A673 (cell line): ENCODE data around the gene ANTKMT. TPM values are rescaled to one million over a fixed set of nuclear protein-coding genes. Genes with fewer than 3 reads are reported as not detected.

Source experiments
- Bru-seq: library from RNA; stranded (reverse); fragments of 400-500 nt; gene quantifications from one replicate; lab custom pipeline; 2021; lab: Mats Ljungman, UMichigan
- BruChase-seq, 2 experiments: library from RNA; stranded (reverse); fragments of 400-500 nt; gene quantifications; one replicate each; lab custom pipeline; 2021; lab: Mats Ljungman, UMichigan
- BruUV-seq: library from RNA; stranded (reverse); fragments of 400-500 nt; replicated peaks from 2 replicates; lab custom pipeline; 2021; lab: Mats Ljungman, UMichigan
- CTCF ChIA-PET: fragments of 300-600 bp; sonication (Branson Sonifier 250); formaldehyde crosslinking; loops from one replicate; lab custom pipeline; 2022; ENCODE audit warnings: antibody characterized with exemption; lab: Charles Lee
- POLR2A ChIA-PET: fragments of 300-600 bp; sonication (Branson Sonifier 250); formaldehyde crosslinking; loops from one replicate; lab custom pipeline; 2022; ENCODE audit warnings: antibody characterized with exemption; ENCODE audit not compliant: low non-redundant PET; lab: Charles Lee
- DNase-seq: peaks from one replicate; pipeline ENCODE4 v3.0.0-alpha.2; 2015; ENCODE audit warnings: low spot score
- H3K27ac ChIP-seq: fragments of 200-600 bp; sonication (generic); 2 replicates; pipeline ENCODE4 v1.5.1; 2016; ENCODE audit warnings: mixed run types, low read depth, mild to moderate bottlenecking, mixed read lengths, antibody characterized with exemption, low read length; ENCODE audit not compliant: poor library complexity, severe bottlenecking
- H3K27me3 ChIP-seq: fragments of 200-600 bp; sonication (generic); replicated peaks from 2 replicates; pipeline ENCODE4 v1.6.1; 2017; ENCODE audit warnings: mixed run types, low read depth, mild to moderate bottlenecking, mixed read lengths, antibody characterized with exemption, low read length; ENCODE audit not compliant: insufficient read depth, poor library complexity
- H3K36me3 ChIP-seq: fragments of 200-600 bp; sonication (generic); 2 replicates; pipeline ENCODE4 v1.6.1; 2016; ENCODE audit warnings: mixed run types, mild to moderate bottlenecking, mixed read lengths, antibody characterized with exemption, low read length; ENCODE audit not compliant: insufficient read depth, poor library complexity, severe bottlenecking
- H3K4me1 ChIP-seq: fragments of 200-600 bp; sonication (generic); 2 replicates; pipeline ENCODE4 v1.6.1; 2017; ENCODE audit warnings: mixed run types, mild to moderate bottlenecking, mixed read lengths, antibody characterized with exemption, low read length; ENCODE audit not compliant: insufficient read depth, poor library complexity, severe bottlenecking
- H3K4me3 ChIP-seq: fragments of 200-600 bp; sonication (generic); 2 replicates; pipeline ENCODE4 v1.5.1; 2016; ENCODE audit warnings: low read depth, mixed run types, mild to moderate bottlenecking, mixed read lengths, low read length; ENCODE audit not compliant: poor library complexity, severe bottlenecking
- H3K9me3 ChIP-seq: fragments of 200-600 bp; sonication (generic); 2 replicates; pipeline ENCODE4 v1.6.1; 2016; ENCODE audit warnings: mixed run types, low read depth, mild to moderate bottlenecking, mixed read lengths, antibody characterized with exemption, low read length; ENCODE audit not compliant: poor library complexity, severe bottlenecking
- EZH2 ChIP-seq: fragments of 200-600 bp; sonication (generic); IDR thresholded peaks from 2 replicates; pipeline ENCODE4 v1.6.1; 2017; ENCODE audit warnings: borderline replicate concordance, low read depth, mild to moderate bottlenecking, mixed read lengths, antibody characterized with exemption, low read length; ENCODE audit not compliant: poor library complexity, severe bottlenecking
- intact Hi-C: fragments of 100-400 bp; cut with micrococcal nuclease; formaldehyde crosslinking; loops from one replicate; pipeline ENCODE4 v1.10.0; 2022; ENCODE audit not compliant: unreplicated experiment
- long read RNA-seq: library from polyadenylated mRNA; stranded (forward); transcript quantifications from one replicate; pipeline ENCODE4 v2.0.0, GENCODE V29; 2022
- total RNA-seq: library from RNA; stranded (reverse); gene quantifications from 2 replicates; pipeline ENCODE4 v1.2.3, GENCODE V29; 2021
- TF ChIP-seq, protein P1 (sequence below): fragments of 300-800, 200-600 bp; sonication (generic); conservative IDR thresholded peaks from 2 replicates; pipeline ENCODE4 v1.5.1; 2017; ENCODE audit warnings: low read depth, mild to moderate bottlenecking, antibody characterized with exemption, low read length, moderate library complexity, mixed read lengths

Gene ANTKMT, protein sequence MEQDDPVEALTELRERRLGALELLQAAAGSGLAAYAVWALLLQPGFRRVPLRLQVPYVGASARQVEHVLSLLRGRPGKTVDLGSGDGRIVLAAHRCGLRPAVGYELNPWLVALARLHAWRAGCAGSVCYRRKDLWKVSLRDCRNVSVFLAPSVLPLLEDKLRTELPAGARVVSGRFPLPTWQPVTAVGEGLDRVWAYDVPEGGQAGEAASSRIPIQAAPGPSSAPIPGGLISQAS
- total RNA-seq (21.2 and 26.0 TPM in 2 replicates), Bru-seq, nascent RNA (percentile 41 among the genes with signal in this experiment), BruChase-seq, experiment 1, labeled RNA remaining after a 2-hour chase (percentile 47 among the genes with signal in this experiment), BruChase-seq, experiment 2, labeled RNA remaining after a 6-hour chase (percentile 43 among the genes with signal in this experiment)
- long read RNA-seq, transcript FAM173A-207 (5 exons, 1,052 nt): major isoform, 21 of 38 reads
- long read RNA-seq, partial matches to known transcripts: 7 of 38 reads
- long read RNA-seq, other reads (novel, unspliced or antisense): 4 of 38 reads

DNA sequence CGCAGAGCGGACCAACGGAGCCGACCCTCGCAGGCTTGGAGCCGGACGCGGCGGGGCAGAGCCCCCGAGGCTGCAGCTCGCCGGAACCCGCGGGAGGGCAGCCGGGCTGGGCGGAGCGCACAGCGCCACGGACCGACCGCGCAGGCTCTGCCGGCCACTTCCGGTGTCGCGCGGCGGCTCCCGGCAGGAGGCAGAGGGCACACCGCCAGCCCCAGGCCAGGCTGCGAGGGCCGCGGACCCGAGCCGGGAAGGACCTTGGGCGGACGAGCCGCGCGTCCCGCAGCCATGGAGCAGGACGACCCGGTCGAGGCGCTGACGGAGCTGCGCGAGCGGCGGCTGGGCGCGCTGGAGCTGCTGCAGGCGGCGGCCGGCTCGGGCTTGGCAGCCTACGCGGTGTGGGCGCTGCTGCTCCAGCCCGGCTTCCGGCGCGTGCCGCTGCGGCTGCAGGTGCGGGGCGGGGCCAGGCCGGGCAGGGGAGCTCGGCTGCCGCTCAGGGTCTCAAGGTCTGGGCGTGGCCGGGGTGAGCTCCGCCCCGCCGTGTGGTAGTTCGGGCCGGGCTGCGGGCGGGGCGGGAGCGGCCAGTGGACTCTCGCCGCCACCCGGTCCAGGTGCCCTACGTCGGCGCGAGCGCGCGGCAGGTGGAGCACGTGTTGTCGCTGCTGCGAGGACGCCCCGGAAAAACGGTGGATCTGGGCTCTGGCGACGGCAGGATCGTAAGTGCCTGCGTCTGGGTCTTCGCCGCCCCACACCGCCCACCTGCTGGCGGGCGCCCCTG is at the start of gene ANTKMT:
Gene ANTKMT, plus strand, starts transcription at position 157 of the 775 bp plus-strand sequence. Its CDS starts 129 bp downstream, at position 286.
- DNase-seq: peak; percentile 90
- CTCF ChIA-PET: interaction anchor here (0.6 to 1.9 kb wide), 3 partner anchors 9 to 35 kb away, joined by 3 to 8 read pairs (median 4); no protein-coding TSS in a partner anchor
- no TSS peak for BruUV-seq
- no peaks in the 10 kb centered on the region for H3K36me3 ChIP-seq
- peak within 1 kb of the TSS; percentile 69 for H3K4me3 ChIP-seq
- POLR2A ChIA-PET: no interaction called here
- no peaks in the 10 kb centered on the region for H3K9me3 ChIP-seq
- TF ChIP-seq, protein P1, sequence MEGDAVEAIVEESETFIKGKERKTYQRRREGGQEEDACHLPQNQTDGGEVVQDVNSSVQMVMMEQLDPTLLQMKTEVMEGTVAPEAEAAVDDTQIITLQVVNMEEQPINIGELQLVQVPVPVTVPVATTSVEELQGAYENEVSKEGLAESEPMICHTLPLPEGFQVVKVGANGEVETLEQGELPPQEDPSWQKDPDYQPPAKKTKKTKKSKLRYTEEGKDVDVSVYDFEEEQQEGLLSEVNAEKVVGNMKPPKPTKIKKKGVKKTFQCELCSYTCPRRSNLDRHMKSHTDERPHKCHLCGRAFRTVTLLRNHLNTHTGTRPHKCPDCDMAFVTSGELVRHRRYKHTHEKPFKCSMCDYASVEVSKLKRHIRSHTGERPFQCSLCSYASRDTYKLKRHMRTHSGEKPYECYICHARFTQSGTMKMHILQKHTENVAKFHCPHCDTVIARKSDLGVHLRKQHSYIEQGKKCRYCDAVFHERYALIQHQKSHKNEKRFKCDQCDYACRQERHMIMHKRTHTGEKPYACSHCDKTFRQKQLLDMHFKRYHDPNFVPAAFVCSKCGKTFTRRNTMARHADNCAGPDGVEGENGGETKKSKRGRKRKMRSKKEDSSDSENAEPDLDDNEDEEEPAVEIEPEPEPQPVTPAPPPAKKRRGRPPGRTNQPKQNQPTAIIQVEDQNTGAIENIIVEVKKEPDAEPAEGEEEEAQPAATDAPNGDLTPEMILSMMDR: no peak
- no peak for TF ChIP-seq EZH2
- intact Hi-C loops: no loop called here
- peak within 1 kb of the TSS; percentile 83 for H3K27ac ChIP-seq
- peaks cover 20% of the 10 kb centered on the region for H3K27me3 ChIP-seq
- peaks cover 8% of the 10 kb centered on the region for H3K4me1 ChIP-seq

DNA sequence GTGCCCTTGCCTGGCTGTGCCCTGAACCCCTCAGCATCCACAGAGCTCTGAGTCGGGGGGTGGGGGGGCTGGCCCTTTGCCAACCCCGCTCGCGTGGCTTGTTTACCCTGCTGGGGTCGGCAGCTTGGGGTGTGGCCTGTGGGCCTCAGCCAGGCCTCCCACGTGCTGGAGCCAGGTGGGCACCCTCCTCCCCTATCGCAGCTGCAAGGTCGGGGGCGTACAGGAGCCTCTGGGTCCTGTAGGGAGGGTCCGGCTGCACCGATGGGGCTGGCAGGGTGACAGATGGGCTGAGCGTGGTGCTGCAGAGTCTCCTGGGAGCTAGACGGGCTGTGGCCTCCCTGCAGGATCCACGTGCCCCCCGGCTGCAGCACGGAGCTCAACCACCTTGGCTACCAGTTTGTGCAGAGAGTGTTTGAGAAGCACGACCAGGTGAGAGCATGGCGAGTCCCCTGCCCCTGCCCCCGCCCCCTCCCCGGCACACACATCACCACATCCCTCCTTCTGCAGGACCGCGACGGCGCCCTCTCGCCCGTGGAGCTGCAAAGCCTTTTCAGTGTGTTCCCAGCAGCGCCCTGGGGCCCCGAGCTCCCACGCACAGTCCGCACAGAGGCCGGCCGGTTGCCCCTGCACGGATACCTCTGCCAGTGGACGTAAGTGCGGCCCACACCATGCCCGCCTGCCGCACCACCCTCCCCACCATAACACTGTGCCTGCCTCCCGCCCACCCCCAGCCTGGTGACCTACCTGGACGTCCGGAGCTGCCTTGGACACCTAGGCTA is 49.4 kb upstream of the ANTKMT start:
- intact Hi-C loops: no loop called here
- Histone ChIP-seq H3K4me1 (peaks cover 11% of the 10 kb centered on the region), H3K27me3 (no peaks in the 10 kb centered on the region), H3K27ac (no peak overlapping the region), H3K9me3 (no peaks in the 10 kb centered on the region), H3K36me3 (peaks cover 46% of the 10 kb centered on the region), H3K4me3 (no peak overlapping the region)
- ChIA-PET CTCF (no interaction called here), POLR2A (no interaction called here)
- no peak for DNase-seq
- BruUV-seq: no TSS peak
- no peak for TF ChIP-seq EZH2
- TF ChIP-seq, protein P1: no peak

DNA sequence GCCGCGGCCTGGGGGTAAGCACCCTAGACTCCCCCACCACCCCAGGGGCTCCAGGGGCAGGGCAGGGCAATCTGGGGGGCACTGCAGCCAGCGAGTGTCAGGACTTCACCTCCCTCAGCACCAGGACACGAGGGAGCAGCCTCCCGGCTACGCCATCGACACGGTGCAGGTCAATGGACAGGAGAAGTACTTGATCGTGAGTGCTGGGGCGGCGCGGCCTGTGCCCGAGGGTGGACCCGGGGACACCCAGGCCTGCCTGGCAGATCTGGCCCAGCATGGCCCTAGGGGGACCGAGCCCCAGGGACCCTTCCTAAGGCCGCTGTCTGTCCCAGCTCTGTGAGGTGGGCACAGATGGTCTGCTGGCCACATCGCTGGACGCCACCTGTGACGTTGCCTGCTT is 48.6 kb upstream of the ANTKMT start:
- ChIA-PET POLR2A (no interaction called here), CTCF (no interaction called here)
- no TSS peak for BruUV-seq
- peaks cover 8% of the 10 kb centered on the region for H3K4me1 ChIP-seq
- H3K9me3 ChIP-seq: no peaks in the 10 kb centered on the region
- no peak for DNase-seq
- H3K27me3 ChIP-seq: no peaks in the 10 kb centered on the region
- intact Hi-C loops: no loop called here
- H3K36me3 ChIP-seq: peaks cover 46% of the 10 kb centered on the region
- H3K27ac ChIP-seq: no peak overlapping the region
- no peak overlapping the region for H3K4me3 ChIP-seq
- TF ChIP-seq EZH2: no peak
- TF ChIP-seq, protein P1: no peak
